Measurements from ENCODE around the gene HK1.

HK1 gene

GRCh38 chr10:69414036-69415018 lies 136.0 kb downstream of the HK1 start:
- in situ Hi-C loops (cut with HindIII; ENCODE audit: low sequenced_read_pairs) = no loop called here

DNA sequence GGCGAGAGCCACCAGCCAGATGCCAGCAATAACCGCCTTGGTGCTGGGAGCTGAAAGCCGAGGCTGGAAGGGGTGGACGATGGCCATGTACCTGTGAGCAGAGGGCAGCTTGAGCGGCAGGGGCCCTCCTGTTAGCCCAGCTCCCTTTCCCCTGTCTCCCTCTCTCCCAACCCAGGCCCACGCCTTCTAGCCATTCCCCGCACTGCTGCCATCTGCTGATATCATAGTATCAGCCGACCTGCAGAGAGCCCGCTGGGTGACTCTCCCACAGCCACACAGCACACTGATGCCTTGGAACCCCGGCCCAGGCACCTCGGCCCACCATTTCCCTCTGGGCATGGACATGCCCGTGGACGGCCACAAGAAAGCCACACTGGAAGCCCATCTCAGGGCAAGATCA lies 136.8 kb downstream of the HK1 start:
- in situ Hi-C loops (cut with HindIII; ENCODE audit: low sequenced_read_pairs) = no loop called here

DNA sequence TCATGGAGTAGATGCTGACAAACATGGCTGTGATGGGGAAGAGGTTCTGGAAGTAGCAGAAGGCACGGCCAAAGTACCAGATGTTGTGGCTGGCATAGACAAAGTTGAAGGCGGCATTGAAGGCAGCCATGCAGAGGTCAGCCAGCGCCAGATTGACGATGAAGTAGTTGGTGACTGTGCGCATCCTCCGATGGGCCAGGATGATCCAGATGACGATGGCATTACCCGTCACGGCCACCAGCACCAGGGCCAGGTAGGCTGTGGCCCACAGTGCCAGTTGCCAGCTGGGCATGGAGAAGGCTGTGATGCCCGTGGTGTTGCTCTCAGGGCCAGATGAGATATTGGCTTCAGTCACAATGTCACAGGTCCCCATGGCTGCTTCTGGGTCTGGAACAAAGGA lies 137.7 kb downstream of the HK1 start:
- in situ Hi-C loops (cut with HindIII; ENCODE audit: low sequenced_read_pairs) = no loop called here

DNA sequence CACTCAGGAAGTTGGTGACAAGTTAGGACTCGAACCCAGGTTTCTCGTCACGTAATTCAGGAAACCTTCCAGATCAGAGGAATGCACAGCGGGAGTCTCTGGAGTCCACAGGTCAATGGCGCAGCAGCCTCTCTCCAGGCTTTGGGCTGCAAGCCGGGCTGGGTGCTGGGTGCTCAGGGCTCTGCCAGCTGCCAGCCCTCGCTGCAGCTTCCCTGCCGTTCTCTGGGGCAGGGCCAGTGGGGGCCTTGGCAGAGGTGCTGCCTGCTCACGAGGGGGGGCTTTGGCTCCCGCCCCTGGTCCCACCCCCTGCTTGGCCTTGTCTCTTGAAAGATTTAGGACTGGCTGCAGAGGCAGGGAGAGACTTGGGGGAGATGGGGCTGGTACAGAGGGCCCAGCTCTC lies 138.4 kb downstream of the HK1 start, which contains the start of gene TACR2:
TSS of gene TACR2 (minus strand) at position 224 of the 400 bp plus-strand sequence. CDS start 595 bp downstream, outside the sequence.
- in situ Hi-C loops (cut with HindIII; ENCODE audit: low sequenced_read_pairs) = no loop called here

DNA sequence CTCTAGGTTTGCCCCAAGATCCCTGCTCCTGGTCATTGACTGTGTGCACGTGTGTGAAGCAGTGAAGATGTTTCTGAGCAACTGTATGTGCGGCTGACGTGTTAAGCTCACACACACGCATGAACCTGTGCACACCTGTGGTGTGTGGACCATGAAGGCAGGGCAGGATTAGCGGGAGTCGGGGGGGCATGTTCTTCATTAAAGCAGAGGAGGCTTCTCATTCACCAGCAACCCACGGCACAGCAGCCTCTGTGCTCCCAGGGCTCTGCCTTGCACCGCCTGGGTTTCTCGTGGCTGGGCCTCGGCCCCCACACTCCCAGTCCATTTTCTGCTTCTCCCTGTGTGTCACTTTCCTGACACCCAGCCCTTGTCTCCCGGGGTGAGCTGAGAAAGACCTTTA lies 139.2 kb downstream of the HK1 start:
- in situ Hi-C loops (cut with HindIII; ENCODE audit: low sequenced_read_pairs) = no loop called here

DNA sequence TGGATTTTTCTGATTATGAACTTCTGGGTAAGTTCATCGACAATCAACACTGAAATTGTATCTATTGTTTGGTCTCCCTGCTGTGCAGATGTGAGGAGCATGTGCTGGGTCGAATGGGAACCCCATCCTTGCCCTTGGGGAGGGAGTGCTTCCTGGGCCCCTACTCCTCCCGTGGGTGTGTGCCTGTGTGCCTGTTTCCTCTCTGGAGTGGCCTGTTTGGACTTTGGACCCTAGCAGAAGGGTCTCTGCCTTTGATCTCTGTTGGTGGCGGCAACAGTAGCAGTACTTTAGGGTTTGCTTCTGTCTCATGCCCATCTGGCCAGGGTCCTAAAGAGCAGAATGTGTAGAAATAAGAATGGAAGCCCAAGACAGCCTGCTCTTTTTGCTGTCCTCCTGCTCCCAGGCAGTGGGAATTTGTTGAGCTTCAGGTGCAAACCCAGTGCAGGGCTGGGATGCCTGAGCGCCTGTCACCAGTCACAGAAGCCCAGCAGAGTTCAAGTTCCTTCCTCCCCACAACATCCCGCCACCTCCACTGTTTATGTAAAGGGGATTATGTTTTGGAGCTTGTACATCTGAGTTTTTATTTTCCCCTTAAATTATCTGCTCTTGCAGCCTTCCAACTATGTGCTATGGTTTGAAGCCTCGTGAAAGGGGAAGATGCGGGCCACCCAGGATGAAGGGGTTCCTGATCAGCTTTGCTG lies 139.9 kb downstream of the HK1 start:
- in situ Hi-C loops (cut with HindIII; ENCODE audit: low sequenced_read_pairs) = no loop called here

GRCh38 chr10:69419096-69419743 lies 140.9 kb downstream of the HK1 start:
- in situ Hi-C loops (cut with HindIII; ENCODE audit: low sequenced_read_pairs) = no loop called here

GRCh38 chr10:69419744-69420126 lies 141.4 kb downstream of the HK1 start:
- in situ Hi-C loops (cut with HindIII; ENCODE audit: low sequenced_read_pairs) = loop anchor here (5.0 kb wide), 3 partner anchors 78 to 218 kb away; no protein-coding TSS in a partner anchor

DNA sequence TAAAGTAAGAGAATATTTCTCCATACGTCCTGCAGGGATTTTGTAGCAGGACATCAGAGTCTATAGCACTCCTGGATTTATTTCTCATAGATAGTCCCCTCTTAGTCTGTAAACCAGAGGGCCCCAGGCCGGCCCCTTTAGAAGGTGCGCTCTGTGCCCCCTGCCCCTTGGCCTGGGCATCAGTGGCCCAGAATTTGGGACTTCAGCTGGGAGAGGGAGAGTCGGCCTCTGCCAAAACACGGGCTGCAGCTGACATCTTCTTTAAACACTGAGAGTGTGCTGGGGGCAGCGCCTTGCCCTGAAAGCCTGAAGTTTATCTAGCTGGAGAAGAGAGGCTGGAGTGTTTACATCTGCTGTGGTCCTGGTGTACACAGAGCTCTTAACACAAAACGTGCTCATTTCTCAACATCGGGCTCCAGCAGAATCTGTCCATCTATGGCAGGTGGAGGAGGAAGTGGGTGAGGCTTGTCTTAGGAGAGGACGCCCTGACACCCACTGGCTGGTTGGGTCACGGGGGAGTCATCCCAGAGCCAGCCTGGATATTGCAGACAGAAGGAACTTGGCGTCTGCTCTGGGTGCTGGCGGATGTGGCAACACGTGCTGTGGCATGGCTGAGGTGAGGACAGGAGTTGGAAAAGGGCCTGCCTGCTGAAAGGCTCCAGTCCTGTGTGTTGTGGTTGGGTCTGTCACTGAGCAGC lies 143.5 kb downstream of the HK1 start:
- in situ Hi-C loops (cut with HindIII; ENCODE audit: low sequenced_read_pairs) = loop anchor here (5.0 kb wide), 3 partner anchors 76 to 216 kb away; no protein-coding TSS in a partner anchor

DNA sequence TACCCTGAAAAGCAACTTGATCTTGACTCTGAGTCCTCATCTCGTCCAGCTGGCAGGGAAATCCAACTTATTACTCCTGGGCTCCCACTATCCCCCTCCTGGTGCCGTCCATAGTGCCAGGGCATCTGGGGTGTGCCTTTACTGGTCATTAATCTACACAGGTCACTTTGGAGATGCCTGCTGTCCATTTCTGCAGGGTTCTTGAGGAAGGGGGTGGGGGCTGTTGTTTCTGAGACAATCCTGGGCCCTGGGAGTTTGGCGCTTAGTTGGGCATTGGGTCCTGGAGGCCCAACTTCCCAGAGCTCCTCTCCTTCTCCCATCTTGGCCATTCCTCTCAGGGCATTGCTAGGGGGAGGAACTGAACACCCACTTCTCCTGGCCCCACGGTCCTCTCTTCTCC lies 144.4 kb downstream of the HK1 start:
- in situ Hi-C loops (cut with HindIII; ENCODE audit: low sequenced_read_pairs) = loop anchor here (5.0 kb wide), 3 partner anchors 75 to 215 kb away; no protein-coding TSS in a partner anchor

DNA sequence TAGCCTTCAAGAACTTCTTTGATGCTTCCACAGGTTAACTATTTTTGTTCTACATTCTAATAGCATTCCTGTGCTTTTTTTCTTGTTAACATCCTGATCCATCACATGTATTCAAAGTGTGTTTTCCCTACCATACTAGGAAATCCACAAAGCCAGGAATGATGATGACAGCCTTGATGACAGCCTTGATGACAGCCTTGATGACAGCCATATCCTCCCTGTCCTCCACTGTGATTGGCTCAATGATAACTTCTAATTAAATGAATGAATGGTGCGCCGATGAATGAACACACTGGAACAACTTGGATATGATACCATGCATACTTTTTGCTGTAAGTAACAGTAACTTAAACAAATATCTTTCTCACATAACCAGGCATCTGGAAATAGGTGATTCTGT lies 146.7 kb downstream of the HK1 start:
- in situ Hi-C loops (cut with HindIII; ENCODE audit: low sequenced_read_pairs) = loop anchor here (5.0 kb wide), 1 partner anchor 63 kb away; no protein-coding TSS in a partner anchor

DNA sequence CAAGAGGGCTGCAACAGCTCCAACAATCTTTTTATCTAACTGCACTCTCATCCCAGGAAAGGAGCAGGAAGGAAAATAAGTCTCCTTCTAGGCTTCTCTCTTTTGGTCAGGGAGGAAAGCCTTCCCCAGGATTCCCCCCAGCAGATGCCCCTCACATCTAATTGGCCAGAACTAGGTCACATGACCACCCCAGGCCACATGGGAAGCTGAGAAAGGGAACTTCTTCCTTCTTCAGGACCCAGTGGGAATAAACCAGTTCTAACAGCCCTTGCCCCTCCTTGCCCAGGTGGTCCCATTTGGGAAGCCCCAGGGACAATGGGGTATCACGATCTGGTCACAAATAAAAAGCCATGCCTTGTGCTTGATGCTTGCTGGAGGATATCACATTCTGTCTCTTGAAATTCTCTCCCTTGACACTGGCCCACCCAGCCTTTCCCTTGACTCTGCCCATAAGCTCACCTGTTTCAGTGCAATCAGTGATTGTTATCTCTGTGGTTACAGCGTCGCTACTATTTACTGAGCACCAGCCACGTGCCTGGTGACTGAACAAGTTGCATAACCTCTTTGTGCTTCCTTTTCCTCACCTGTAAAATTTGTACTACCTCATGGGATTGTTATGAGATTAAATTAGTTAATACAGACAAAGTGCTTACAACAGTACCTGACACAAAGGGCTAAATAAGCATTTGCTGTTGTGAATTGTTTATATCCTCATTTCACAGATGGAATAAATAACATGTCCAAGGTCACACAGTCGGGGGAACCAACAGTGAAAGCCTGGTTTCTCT lies 147.4 kb downstream of the HK1 start:
- in situ Hi-C loops (cut with HindIII; ENCODE audit: low sequenced_read_pairs) = loop anchor here (5.0 kb wide), 1 partner anchor 63 kb away; no protein-coding TSS in a partner anchor

DNA sequence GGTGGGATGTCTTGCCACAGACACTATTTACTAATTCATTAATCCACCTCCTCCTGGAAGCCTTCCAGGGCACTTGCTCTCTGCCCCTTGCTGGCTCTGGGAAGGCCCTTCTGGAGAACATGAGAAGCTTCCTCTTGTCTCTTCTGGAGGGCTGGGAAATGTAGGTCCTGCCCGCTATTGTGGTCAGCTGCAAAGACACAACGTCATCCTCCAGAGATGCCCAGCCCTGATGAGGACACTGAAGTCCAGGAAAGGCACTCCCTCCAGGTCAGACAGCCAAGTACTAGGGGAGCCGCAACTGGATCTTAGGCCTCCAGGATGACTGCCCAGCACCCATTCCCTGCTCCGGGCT lies 148.1 kb downstream of the HK1 start:
- in situ Hi-C loops (cut with HindIII; ENCODE audit: low sequenced_read_pairs) = loop anchor here (5.0 kb wide), 1 partner anchor 64 kb away; no protein-coding TSS in a partner anchor

DNA sequence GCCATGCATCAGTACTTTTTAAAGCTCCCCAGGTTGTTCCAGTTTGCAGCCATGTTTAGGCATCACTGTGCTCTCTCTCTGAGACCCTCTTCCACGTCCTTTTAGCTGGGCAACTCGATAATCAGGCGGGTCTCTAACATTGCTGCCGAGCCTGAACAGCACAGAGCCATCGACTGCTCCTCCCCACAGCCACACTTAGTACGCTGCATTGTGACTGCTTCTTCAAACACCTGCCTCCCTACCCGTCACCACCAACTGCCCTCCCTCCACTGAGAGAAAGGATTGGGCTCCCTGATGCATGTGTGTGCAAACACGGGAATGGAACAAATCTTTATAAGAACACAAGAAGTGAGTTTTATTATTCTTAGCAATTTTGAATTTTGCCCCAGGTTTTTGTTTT lies 149.9 kb downstream of the HK1 start:
- in situ Hi-C loops (cut with HindIII; ENCODE audit: low sequenced_read_pairs) = loop anchor here (5.0 kb wide), 1 partner anchor 66 kb away; no protein-coding TSS in a partner anchor

DNA sequence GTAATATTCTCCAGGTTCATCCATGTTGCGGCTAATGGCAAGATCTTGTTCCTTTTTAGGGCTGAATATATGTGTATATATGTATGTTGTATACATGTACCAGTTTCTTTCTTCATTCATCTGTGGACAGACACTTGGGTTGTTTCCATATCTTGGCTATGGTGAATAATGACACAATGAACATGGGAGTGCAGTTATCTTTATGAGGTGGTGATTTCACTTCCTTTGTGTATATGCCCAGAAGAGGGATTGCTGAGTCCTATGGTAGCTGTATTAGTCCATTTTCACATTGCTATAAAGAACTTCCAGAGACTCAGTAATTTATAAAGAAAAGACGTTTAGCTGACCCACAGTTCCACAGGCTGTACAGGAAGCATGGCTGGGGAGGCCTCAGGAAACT lies 155.9 kb downstream of the HK1 start:
- in situ Hi-C loops (cut with HindIII; ENCODE audit: low sequenced_read_pairs) = no loop called here

GRCh38 chr10:69434926-69435325 lies 156.6 kb downstream of the HK1 start:
- in situ Hi-C loops (cut with HindIII; ENCODE audit: low sequenced_read_pairs) = no loop called here

GRCh38 chr10:69435966-69436520 lies 157.7 kb downstream of the HK1 start:
- in situ Hi-C loops (cut with HindIII; ENCODE audit: low sequenced_read_pairs) = no loop called here

GRCh38 chr10:69437321-69438259 lies 159.3 kb downstream of the HK1 start:
- in situ Hi-C loops (cut with HindIII; ENCODE audit: low sequenced_read_pairs) = no loop called here

Measured in endothelial cell of hepatic sinusoid (primary cell).